HUES64 (cell line): ENCODE data around the gene NXT1.
"Not testable (repeated sequence)": the region's sequence is repeated elsewhere in the genome, so short reads cannot be mapped to it uniquely, and the experiment has no call there.

ENCODE experiments used
- H3K27ac ChIP-seq: 2 replicates; pipeline ENCODE4 v1.7.0; 2013; ENCODE audit warnings: low read depth, low read length, inconsistent platforms
- H3K27me3 ChIP-seq: 2 replicates; pipeline ENCODE4 v1.6.1; 2013; ENCODE audit warnings: mild to moderate bottlenecking, low read length; ENCODE audit not compliant: insufficient read depth
- H3K36me3 ChIP-seq: 2 replicates; pipeline ENCODE4 v1.6.1; 2013; ENCODE audit warnings: mild to moderate bottlenecking, low read length; ENCODE audit not compliant: insufficient read depth
- H3K4me1 ChIP-seq: 2 replicates; pipeline ENCODE4 v1.6.1; 2013; ENCODE audit warnings: mild to moderate bottlenecking, low read length, moderate library complexity; ENCODE audit not compliant: insufficient read depth
- H3K4me3 ChIP-seq: 2 replicates; pipeline ENCODE4 v1.5.1; 2013; ENCODE audit warnings: mild to moderate bottlenecking, low read length, moderate library complexity
- H3K9ac ChIP-seq: 2 replicates; pipeline ENCODE4 v1.6.1; 2013; ENCODE audit warnings: mild to moderate bottlenecking, low read depth, low read length
- H3K9me3 ChIP-seq: 2 replicates; pipeline ENCODE4 v1.6.1; 2013; ENCODE audit warnings: low read depth, low read length; ENCODE audit not compliant: insufficient read depth
- WGBS: fragments of 150-250, 120-280 bp; methylation state at CpG from one replicate; pipeline ENCODE4 v1.1.7; 2013; ENCODE audit warnings: missing lambda C conversion rate; 5-methylcytosine and 5-hydroxymethylcytosine counted together

NXT1 gene

DNA sequence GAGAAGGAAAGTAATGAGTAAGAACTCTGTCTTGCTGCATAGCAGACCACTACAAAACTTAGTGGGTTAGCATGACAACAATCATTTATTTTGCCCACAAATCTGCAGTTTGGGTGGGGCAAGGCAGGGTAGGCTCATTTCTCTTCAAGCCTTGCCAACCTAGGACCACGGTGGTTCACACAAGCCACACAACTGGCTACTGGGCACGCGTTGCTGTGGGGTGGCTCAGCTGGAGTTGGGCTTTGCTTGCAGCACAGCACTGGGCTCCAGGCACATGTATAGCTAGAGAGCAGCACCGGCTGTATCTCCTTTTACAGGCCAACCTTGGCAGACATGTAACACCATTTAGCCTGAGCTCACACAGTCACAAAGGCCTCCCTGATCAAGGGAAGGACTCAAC lies 4.6 kb upstream of the NXT1 start:
- Histone ChIP-seq H3K9ac (no peak overlapping the region), H3K4me1 (peaks cover 12% of the 10 kb centered on the region), H3K36me3 (no peaks in the 10 kb centered on the region), H3K9me3 (no peaks in the 10 kb centered on the region), H3K4me3 (no peak overlapping the region), H3K27ac (no peak overlapping the region), H3K27me3 (no peaks in the 10 kb centered on the region)
- WGBS, result 97% methylated on average over 4 of the region's 4 CpGs

DNA sequence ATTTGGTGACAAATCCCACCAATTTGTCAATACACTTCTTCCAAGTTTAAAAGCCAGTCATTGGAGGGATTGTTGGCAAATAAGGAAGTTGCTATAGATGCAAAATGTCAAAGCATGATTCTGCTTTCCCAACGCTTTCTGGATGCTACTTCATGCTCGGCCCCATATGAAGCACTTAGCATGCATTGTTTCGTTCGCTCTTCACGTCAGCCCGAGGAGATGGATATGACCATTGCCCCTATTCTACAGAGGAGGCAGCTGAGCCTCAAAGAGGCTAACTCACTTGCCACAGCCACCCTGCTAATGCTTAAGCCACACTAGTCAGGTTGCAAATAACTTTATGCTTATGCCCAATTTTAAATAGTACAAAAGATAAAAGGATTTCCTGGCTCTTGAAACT lies 2.8 kb upstream of the NXT1 start:
- H3K9me3 ChIP-seq, result no peaks in the 10 kb centered on the region
- no peak overlapping the region for H3K4me3 ChIP-seq
- H3K36me3 ChIP-seq, result no peaks in the 10 kb centered on the region
- H3K27me3 ChIP-seq, result no peaks in the 10 kb centered on the region
- H3K27ac ChIP-seq, result no peak overlapping the region
- H3K9ac ChIP-seq, result no peak overlapping the region
- peaks cover 17% of the 10 kb centered on the region for H3K4me1 ChIP-seq
- WGBS, result 93% methylated on average over 6 of the region's 6 CpGs

DNA sequence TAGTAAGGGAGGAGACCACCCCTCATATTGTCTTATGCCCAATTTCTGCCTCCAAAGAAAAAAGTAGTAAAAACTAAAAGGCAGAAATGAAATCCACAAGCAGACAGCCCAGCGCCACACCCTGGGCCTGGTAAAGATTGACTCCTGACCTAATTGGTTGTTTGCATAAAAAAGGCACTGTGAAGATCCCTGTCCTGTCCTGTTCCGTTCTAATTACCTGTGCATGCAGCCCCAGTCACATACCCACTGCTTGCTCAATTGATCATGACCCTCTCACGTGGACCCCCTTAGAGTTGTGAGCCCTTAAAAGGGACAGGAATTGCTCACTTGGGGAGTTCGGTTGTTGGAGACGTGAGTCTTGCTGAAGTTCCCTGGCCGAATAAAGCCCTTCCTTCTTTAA lies 2.1 kb upstream of the NXT1 start:
- H3K27me3 ChIP-seq, H3K4me3 ChIP-seq, H3K9me3 ChIP-seq, H3K36me3 ChIP-seq, H3K27ac ChIP-seq, H3K9ac ChIP-seq: not testable (repeated sequence)
- 50% methylated on average over 6 of the region's 6 CpGs for WGBS
- H3K4me1 ChIP-seq, result peaks cover 17% of the 10 kb centered on the region

DNA sequence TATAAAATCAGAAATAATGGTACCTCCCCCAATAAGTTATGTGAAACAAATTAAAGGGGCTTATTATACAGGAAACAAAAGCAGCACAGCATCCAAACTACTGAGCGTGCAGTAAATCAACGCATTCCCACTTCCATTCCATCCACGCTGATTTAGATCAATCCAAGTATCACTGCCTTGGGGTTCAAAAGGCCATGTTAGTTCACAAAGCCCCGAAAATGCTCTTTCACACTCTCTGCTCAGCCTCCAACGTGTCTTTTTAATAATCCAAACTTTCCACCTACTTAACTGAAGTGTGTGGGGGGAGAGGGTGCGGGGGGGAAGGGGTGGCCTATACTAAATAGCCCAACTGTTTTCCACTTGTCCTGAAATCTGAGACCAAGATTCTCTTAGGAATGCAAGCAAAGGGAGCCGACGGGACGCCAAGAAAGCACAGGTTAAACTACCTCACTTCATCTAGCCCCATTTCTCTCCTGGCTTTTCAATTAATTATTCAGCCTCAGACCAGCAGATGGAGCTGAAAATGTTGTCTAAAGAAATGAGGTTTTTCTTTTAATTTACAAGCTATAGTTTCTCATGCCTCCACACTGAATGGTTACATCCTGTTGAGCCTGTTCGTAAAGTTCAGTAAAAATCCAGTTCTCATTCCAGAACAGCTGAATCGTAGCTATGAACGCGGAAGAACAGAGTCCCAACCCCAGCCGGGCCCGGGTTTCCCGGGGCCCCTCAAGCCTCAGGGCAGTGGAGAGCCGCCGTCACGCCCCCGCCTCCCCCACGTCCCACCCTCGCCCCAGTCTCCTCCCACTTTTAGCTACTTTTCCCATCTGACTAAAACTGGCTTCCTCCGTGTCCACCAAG lies 1.0 kb upstream of the NXT1 start:
- Histone ChIP-seq H3K4me3 (peak overlapping the region; percentile 88), H3K36me3 (peaks cover 9% of the 10 kb centered on the region), H3K9ac (peak overlapping the region; percentile 81), H3K27me3 (no peaks in the 10 kb centered on the region), H3K27ac (peak overlapping the region; percentile 93), H3K9me3 (no peaks in the 10 kb centered on the region), H3K4me1 (peaks cover 17% of the 10 kb centered on the region)
- WGBS, result 16% methylated on average over 21 of the region's 23 CpGs

DNA sequence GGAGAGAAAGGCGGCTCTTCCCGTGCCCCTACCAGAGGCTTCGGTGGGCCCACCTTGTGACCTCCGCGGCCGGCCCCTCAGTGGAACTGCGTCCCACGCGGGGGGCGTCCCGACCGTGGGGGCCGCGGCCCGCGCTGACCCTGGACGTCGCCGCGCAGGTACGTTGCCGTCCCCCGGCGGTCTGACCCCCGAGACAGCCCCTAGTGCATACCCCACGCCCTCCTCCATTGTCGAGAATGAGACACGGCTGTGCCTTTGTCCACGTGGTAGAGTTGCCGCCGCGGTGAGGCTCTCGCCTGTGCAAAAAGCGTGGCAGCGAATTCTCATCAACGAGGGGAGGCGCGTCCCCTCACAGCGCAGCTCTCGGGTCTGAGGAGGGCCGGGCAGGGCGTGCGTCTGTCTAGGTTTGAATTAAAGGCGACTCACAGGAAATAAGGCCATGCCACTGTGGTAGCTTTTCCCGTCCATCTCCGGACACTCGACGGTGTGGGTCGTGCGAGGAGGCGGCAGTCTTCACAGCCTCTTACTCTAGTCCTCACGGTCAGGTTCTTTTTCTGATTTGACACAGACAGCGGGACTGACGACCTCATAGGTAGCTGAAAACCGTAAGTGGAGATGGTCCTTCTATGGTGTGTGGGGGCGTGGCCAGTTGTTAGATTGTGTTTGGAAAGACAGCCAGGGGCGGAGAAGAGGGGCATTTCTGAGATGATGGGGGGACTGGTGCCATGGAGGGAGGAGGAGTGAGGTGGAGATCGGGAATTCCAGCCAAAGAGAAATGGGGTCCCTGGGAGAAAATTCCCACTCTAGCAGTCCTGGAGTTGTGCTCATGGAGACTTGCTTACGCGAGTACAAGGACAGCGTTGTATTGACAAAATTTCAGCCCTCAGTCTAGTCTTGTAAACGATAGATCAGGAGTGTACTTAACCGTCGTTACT lies 580 bp downstream of the NXT1 start:
- peak overlapping the region; percentile 73 for H3K27ac ChIP-seq
- H3K27me3 ChIP-seq, result no peaks in the 10 kb centered on the region
- 2% methylated on average over 62 of the region's 64 CpGs for WGBS
- peaks cover 17% of the 10 kb centered on the region for H3K4me1 ChIP-seq
- H3K36me3 ChIP-seq, result peaks cover 22% of the 10 kb centered on the region
- H3K4me3 ChIP-seq, result peak overlapping the region; percentile 88
- peak overlapping the region; percentile 79 for H3K9ac ChIP-seq
- H3K9me3 ChIP-seq, result no peaks in the 10 kb centered on the region

DNA sequence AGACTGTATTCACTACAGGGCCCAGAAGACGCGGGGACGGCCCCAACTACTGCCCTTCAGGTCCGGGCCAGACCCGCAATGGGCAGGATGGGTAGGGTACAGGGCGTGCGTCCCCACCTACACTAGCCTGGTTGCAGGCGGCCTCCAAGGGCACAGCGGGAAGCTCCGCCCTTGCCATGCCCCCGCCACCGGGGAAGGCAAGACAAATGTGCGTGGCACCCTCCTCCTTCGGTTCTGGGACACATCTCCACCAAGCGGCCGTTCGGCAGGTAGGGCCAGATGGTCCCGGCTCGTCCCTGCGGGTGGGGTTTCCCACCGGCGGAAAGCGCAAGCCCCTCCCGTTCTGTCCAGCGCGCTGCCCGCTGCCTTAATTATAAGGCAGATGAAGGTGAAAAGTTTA lies 5.6 kb downstream of the NXT1 start:
- 87% methylated on average over 27 of the region's 27 CpGs for WGBS
- Histone ChIP-seq H3K27ac (no peak overlapping the region), H3K9me3 (no peaks in the 10 kb centered on the region), H3K4me3 (peak overlapping the region; percentile 25; the same call in 1 of the 2 replicates), H3K4me1 (peaks cover 21% of the 10 kb centered on the region), H3K36me3 (peaks cover 22% of the 10 kb centered on the region), H3K27me3 (no peaks in the 10 kb centered on the region), H3K9ac (no peak overlapping the region)

DNA sequence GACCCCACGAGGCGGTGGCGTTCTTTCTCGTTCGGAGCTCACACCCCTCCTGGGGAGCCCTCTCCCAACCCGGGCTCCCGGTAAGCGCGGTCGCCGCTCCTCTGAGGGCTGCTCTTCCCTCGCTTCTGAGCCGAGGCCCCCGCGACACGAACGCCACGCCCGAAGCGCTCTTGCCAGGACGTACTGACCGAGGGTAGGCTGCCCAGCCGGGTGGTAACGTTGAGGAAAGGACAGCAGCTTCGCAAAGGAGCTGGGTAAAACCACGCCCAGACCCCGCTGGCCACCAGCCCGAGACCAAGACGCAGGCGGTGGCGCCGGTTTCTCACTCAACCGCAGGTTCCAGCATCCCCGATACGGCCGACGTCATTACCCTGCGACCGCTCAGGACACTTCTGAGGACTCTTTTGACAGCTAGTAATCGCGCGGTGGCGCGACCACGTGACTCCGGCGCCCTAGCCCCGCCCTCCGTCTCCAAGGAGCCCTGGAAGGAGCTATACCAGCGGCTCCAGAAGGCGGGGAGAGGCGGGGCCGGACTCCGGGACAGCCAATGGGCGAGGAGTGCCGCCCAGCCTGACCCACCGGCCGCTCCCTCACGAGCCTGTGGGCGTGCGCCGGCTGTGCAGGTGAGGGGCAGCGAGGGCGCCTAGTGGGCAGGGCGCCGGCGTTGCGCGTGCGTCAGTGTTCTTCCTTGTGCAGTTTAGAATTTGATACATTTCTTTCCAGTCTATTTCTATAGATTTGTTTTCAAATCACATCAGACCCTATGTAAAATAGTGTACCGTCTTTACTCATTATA lies 7.4 kb downstream of the NXT1 start:
- Histone ChIP-seq H3K9me3 (no peaks in the 10 kb centered on the region), H3K4me1 (peaks cover 16% of the 10 kb centered on the region), H3K36me3 (peaks cover 22% of the 10 kb centered on the region), H3K4me3 (peak overlapping the region; percentile 85), H3K27ac (peak overlapping the region; percentile 94), H3K9ac (peak overlapping the region; percentile 79), H3K27me3 (no peaks in the 10 kb centered on the region)
- WGBS, result under 1% methylated on average over 71 of the region's 71 CpGs

DNA sequence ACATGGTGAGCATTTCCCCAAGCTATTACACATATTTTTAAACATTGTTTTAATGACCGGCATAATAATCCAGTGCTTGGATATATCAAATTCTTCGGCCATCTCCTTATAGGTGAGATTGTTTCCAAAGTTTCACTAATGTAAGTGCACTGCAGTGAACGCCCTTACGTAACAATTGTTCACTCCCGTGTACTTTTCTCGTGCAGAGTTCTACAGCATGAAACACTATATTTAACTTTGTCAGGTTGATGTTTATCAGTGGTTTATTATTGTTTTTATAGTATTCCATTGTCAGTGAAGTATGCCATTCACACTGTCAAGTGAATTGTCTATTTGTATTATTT lies 7.9 kb downstream of the NXT1 start:
- peaks cover 19% of the 10 kb centered on the region for H3K4me1 ChIP-seq
- H3K27me3 ChIP-seq, result no peaks in the 10 kb centered on the region
- H3K9ac ChIP-seq, result 0 out of 2 replicates have a peak overlapping the region, but pooled peaks have one; percentile 5
- peaks cover 22% of the 10 kb centered on the region for H3K36me3 ChIP-seq
- no peak overlapping the region for H3K27ac ChIP-seq
- 81% methylated on average over 6 of the region's 6 CpGs for WGBS
- H3K4me3 ChIP-seq, result peak overlapping the region; percentile 52
- H3K9me3 ChIP-seq, result no peaks in the 10 kb centered on the region

DNA sequence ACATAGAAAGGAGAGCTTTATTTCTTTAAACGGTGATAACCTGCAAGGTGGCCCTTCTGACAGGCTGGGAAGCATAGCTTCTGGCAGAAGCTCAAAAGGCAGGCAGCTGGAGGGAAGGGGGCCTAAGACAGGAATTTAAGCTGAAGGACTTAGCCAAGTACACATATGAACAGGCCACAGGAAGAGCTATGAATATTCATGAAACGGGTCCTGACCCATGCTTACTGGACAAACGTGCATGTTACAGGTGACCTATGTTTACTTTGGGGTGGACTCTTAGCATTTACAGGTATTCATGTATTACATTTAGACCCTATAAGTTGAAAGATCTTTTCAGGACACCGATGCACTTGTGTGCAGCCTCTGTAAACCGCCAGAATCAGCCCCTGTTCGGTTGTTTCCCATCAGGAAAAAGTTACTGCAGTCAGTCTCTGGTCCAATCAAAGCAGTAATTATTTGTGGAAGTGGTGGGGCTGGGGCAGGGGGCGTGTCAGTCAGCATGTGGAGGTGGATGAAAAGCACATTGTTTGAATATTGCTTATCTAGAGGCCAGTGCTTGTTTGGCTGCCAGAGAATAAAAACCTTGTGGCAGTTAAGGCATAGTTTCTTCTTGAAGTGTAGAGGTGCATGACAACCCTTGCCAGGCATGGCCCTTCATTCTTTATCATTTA lies 8.5 kb downstream of the NXT1 start:
- no peak overlapping the region for H3K27ac ChIP-seq
- peaks cover 19% of the 10 kb centered on the region for H3K4me1 ChIP-seq

DNA sequence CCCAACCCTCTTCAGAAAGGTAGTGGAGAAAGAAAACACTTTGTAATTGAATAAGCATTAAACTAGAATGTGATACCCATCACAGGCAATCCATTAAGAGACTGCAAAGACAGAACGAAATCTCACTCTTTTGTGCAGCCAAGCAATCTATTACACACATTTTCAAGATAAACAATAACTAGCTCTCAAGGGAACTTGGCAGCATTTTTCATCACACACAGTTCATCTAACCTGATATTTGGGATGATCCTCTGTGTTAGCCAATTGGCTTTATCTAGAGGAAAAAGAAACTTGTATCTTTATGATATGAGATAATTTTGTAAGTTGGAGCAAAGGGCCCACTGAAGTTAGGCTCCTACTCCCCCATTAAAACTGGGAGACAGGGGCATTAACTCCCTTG lies 9.9 kb downstream of the NXT1 start:
- Histone ChIP-seq H3K36me3 (peaks cover 18% of the 10 kb centered on the region), H3K27ac (no peak overlapping the region), H3K9ac (peak overlapping the region; percentile 95; the same call in 1 of the 2 replicates), H3K4me3 (peak overlapping the region; percentile 87; the same call in 1 of the 2 replicates), H3K4me1 (peaks cover 19% of the 10 kb centered on the region), H3K27me3 (no peaks in the 10 kb centered on the region), H3K9me3 (no peaks in the 10 kb centered on the region)
- WGBS, result 88% methylated on average over 1 of the region's 1 CpG

More for the DNA sequence above, 8.5 kb downstream of the NXT1 start:
- Histone ChIP-seq H3K27me3 (no peaks in the 10 kb centered on the region), H3K36me3 (peaks cover 19% of the 10 kb centered on the region), H3K9me3 (no peaks in the 10 kb centered on the region), H3K4me3 (peak overlapping the region; percentile 52; the same call in 1 of the 2 replicates), H3K9ac (no peak overlapping the region)
- WGBS, result 83% methylated on average over 7 of the region's 7 CpGs
